Measurements from ENCODE around the gene LCMT1.

The LCMT1 gene

GRCh38 chr16:25143928-25144327 is 32.4 kb downstream of the LCMT1 start:
- no peak overlapping the region for H3K4me3 ChIP-seq (ENCODE audit: low read depth, low read length)
- TF ChIP-seq, protein P1, sequence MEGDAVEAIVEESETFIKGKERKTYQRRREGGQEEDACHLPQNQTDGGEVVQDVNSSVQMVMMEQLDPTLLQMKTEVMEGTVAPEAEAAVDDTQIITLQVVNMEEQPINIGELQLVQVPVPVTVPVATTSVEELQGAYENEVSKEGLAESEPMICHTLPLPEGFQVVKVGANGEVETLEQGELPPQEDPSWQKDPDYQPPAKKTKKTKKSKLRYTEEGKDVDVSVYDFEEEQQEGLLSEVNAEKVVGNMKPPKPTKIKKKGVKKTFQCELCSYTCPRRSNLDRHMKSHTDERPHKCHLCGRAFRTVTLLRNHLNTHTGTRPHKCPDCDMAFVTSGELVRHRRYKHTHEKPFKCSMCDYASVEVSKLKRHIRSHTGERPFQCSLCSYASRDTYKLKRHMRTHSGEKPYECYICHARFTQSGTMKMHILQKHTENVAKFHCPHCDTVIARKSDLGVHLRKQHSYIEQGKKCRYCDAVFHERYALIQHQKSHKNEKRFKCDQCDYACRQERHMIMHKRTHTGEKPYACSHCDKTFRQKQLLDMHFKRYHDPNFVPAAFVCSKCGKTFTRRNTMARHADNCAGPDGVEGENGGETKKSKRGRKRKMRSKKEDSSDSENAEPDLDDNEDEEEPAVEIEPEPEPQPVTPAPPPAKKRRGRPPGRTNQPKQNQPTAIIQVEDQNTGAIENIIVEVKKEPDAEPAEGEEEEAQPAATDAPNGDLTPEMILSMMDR (IDR thresholded peaks at IDR 0.05; ENCODE audit: borderline replicate concordance, insufficient read depth, low read depth, low read length), result peak; percentile 20; the same call in 1 of the 2 replicates

- TF ChIP-seq, protein P1 (IDR thresholded peaks at IDR 0.05; ENCODE audit: borderline replicate concordance, insufficient read depth, low read depth, low read length), result no peak
- no peak overlapping the region for H3K4me3 ChIP-seq (ENCODE audit: low read depth, low read length)
Measured at GRCh38 chr16:25148568-25149215, 37.1 kb downstream of the LCMT1 start.

- TF ChIP-seq, protein P1 (IDR thresholded peaks at IDR 0.05; ENCODE audit: borderline replicate concordance, insufficient read depth, low read depth, low read length), result no peak
- H3K4me3 ChIP-seq (ENCODE audit: low read depth, low read length), result no peak overlapping the region
Measured at GRCh38 chr16:25151996-25152395, 40.5 kb downstream of the LCMT1 start.

GRCh38 chr16:25155553-25156460 is 44.3 kb downstream of the LCMT1 start:
- TF ChIP-seq, protein P1 (IDR thresholded peaks at IDR 0.05; ENCODE audit: borderline replicate concordance, insufficient read depth, low read depth, low read length), result no peak
- H3K4me3 ChIP-seq (ENCODE audit: low read depth, low read length), result no peak overlapping the region

DNA sequence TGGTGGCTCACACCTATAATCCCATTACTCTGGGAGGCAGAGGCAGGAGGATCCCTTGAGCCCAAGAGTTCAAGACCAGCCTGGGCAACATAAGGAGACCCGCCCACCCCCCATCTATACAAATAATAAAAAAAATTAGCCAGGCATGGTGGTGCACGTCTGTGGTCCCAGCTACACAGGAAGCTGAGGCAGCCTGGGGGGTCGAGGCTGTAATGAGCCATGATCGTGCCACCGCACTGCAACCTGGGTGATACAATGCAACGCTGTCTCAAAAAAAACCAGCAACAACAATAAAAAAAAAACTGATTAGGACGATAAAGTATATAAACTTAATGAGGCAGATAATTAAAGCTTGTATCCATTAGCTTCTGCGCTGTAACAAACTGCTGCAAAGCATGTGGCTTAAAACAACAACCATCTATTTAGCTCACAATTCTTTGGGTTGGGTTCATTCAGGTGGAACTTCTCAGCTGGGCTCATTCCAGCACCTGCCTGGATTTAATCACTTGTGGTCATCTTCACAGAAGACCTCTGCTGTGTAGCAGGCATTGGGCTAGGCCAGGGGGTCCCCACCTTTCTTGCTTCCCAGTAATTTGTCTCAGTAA is 45.8 kb downstream of the LCMT1 start:
- no peak overlapping the region for H3K4me3 ChIP-seq (ENCODE audit: low read depth, low read length)
- TF ChIP-seq, protein P1 (IDR thresholded peaks at IDR 0.05; ENCODE audit: borderline replicate concordance, insufficient read depth, low read depth, low read length), result no peak

DNA sequence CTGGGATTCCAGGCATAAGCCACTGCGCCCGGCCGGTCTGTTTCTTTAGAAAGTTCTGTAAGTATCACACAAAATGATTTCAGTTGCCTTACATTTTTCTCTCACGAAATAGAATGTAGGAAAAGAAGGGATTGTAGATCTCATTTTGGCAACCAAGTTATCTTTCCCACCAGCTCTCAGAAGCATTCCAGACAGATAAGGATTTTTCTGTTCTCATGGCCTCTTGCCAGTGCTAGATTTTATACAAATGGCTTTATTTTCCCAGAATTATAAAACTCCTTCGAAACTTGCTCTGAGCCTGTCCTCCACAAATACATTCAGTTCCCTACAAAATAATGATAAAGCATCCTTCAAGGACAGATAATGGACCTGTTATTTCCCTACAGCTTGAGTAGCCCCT is 46.9 kb downstream of the LCMT1 start:
- TF ChIP-seq, protein P1 (IDR thresholded peaks at IDR 0.05; ENCODE audit: borderline replicate concordance, insufficient read depth, low read depth, low read length), result no peak
- H3K4me3 ChIP-seq (ENCODE audit: low read depth, low read length), result no peak overlapping the region
